Endothelial cell of umbilical vein (primary cell): ENCODE data around the gene TBC1D10A. TPM values are rescaled to one million over a fixed set of nuclear protein-coding genes. Genes with fewer than 3 reads are reported as not detected.

Source experiments
- BruUV-seq: library from RNA; stranded (reverse); fragments of 400-500 nt; replicated peaks from 2 replicates; lab custom pipeline; 2021; lab: Mats Ljungman, UMichigan
- CTCF ChIA-PET: fragments of 300-600, 350-600 bp; sonication (Branson Sonifier 250); formaldehyde crosslinking; loops from one replicate; lab custom pipeline; 2021; ENCODE audit warnings: antibody characterized with exemption, inconsistent platforms; lab: Charles Lee
- POLR2A ChIA-PET: fragments of 300-600, 350-600 bp; sonication (Branson Sonifier 250); formaldehyde crosslinking; loops from one replicate; lab custom pipeline; 2021; ENCODE audit warnings: antibody characterized with exemption, inconsistent platforms; lab: Charles Lee
- DNase-seq: peaks from one replicate; pipeline ENCODE4 v3.0.0-alpha.2; 2011; ENCODE audit warnings: low read depth, low spot score
- FAIRE-seq: peaks from 2 replicates; lab custom pipeline; 2011; peaks lifted over from hg19 to GRCh38; lab: Jason Lieb, UNC
- H2AFZ ChIP-seq: 2 replicates; pipeline ENCODE4 v1.6.0; 2012; ENCODE audit warnings: low read depth, low read length, control low read depth, inconsistent platforms
- H3K27ac ChIP-seq: 2 replicates; pipeline ENCODE4 v1.5.1; 2011; ENCODE audit warnings: low read depth, mild to moderate bottlenecking, control low read depth, low read length, moderate library complexity; ENCODE audit not compliant: insufficient read depth
- H3K27me3 ChIP-seq, 2 experiments: 2 replicates each; pipeline versions ENCODE4 v1.6.0 to v1.6.1; 2011; ENCODE audit warnings: low read length in 2 of 2, mixed read lengths in 1 of 2; ENCODE audit not compliant: control insufficient read depth in 2 of 2, insufficient read depth in 2 of 2
- H3K36me3 ChIP-seq, 2 experiments: 2 replicates in 1 of 2; 3 replicates in 1 of 2; pipeline ENCODE4 v1.5.1; 2011; ENCODE audit warnings: low read length in 2 of 2, mild to moderate bottlenecking in 1 of 2, moderate library complexity in 1 of 2; ENCODE audit not compliant: control insufficient read depth in 2 of 2, insufficient read depth in 2 of 2; ENCODE audit errors: extremely low read depth in 1 of 2
- H3K4me1 ChIP-seq: 3 replicates; pipeline ENCODE4 v1.5.1; 2011; ENCODE audit warnings: mild to moderate bottlenecking, low read length; ENCODE audit not compliant: control insufficient read depth, insufficient read depth; ENCODE audit errors: extremely low read depth
- H3K4me2 ChIP-seq: 2 replicates; pipeline ENCODE4 v1.6.1; 2011; ENCODE audit warnings: low read length, control low read depth, mixed read lengths; ENCODE audit not compliant: insufficient read depth
- H3K4me3 ChIP-seq, 3 experiments: fragments of 200-600 bp in 1 of 3; sonication (generic), shearing (Covaris generic) in 1 of 3; replicated peaks in 1 of 3; 2 replicates each; pipeline ENCODE4 v1.5.1; 2011 to 2016; ENCODE audit warnings: control low read depth in 3 of 3, low read length in 3 of 3, mild to moderate bottlenecking in 2 of 3, inconsistent platforms in 1 of 3, low read depth in 1 of 3, moderate library complexity in 1 of 3; ENCODE audit not compliant: insufficient read depth in 1 of 3
- H3K79me2 ChIP-seq: 2 replicates; pipeline ENCODE4 v1.6.0; 2012; ENCODE audit warnings: low read length, inconsistent platforms; ENCODE audit not compliant: control insufficient read depth, insufficient read depth
- H3K9ac ChIP-seq: replicated peaks from 2 replicates; pipeline ENCODE3; 2011; ENCODE audit warnings: low read length, control low read depth; ENCODE audit not compliant: insufficient read depth; ENCODE audit errors: extremely low read depth
- H3K9me1 ChIP-seq: replicated peaks from 3 replicates; pipeline ENCODE4 v1.6.0; 2011; ENCODE audit warnings: mild to moderate bottlenecking, low read length; ENCODE audit not compliant: control insufficient read depth, insufficient read depth; ENCODE audit errors: extremely low read depth
- H3K9me3 ChIP-seq: replicated peaks from 2 replicates; pipeline ENCODE4 v1.5.1; 2012; ENCODE audit warnings: low read length, inconsistent platforms; ENCODE audit not compliant: control insufficient read depth, insufficient read depth
- H4K20me1 ChIP-seq: replicated peaks from 2 replicates; pipeline ENCODE3; 2011; ENCODE audit warnings: mild to moderate bottlenecking, low read length; ENCODE audit not compliant: control insufficient read depth, insufficient read depth; ENCODE audit errors: extremely low read depth
- CTCF ChIP-seq, 2 donors: IDR thresholded peaks; 1 replicate in 1 of 2; 2 replicates in 1 of 2; pipeline ENCODE4 v1.5.1; 2011; ENCODE audit warnings: low read length in 2 of 2, mild to moderate bottlenecking in 2 of 2, moderate library complexity in 2 of 2, control low read depth in 1 of 2, inconsistent platforms in 1 of 2, low read depth in 1 of 2; ENCODE audit not compliant: insufficient read depth in 1 of 2; ENCODE audit errors: extremely low read depth in 1 of 2
- EZH2 ChIP-seq: IDR thresholded peaks from 2 replicates; pipeline ENCODE4 v1.6.1; 2012; ENCODE audit warnings: borderline replicate concordance, low read depth, mild to moderate bottlenecking, moderate library complexity, low read length, inconsistent platforms; ENCODE audit not compliant: severe bottlenecking
- FOS ChIP-seq: IDR thresholded peaks from 2 replicates; pipeline ENCODE4 v1.6.1; 2011; ENCODE audit warnings: mild to moderate bottlenecking, low read length, moderate library complexity, borderline replicate concordance; ENCODE audit not compliant: insufficient read depth
- GATA2 ChIP-seq: IDR thresholded peaks from 2 replicates; pipeline ENCODE4 v1.7.0; 2011; ENCODE audit warnings: low read depth, mild to moderate bottlenecking, moderate library complexity, mixed read lengths, low read length; ENCODE audit not compliant: insufficient read length, insufficient read depth
- JUN ChIP-seq: IDR thresholded peaks from 2 replicates; pipeline ENCODE4 v1.6.1; 2011; ENCODE audit warnings: borderline replicate concordance, low read depth; ENCODE audit not compliant: insufficient read length, insufficient read depth
- MAX ChIP-seq: IDR thresholded peaks from 2 replicates; pipeline ENCODE4 v1.6.1; 2011; ENCODE audit not compliant: insufficient read depth, insufficient read length
- MYC ChIP-seq: IDR thresholded peaks from one replicate; pipeline ENCODE4 v1.6.1; 2011; ENCODE audit warnings: mild to moderate bottlenecking, low read depth, low read length
- POLR2A ChIP-seq: IDR thresholded peaks from 2 replicates; pipeline ENCODE4 v1.6.1; 2012; ENCODE audit warnings: low read depth, mild to moderate bottlenecking, control low read depth, low read length
- POLR2AphosphoS5 ChIP-seq: IDR thresholded peaks from 2 replicates; pipeline ENCODE4 v1.6.1; 2012; ENCODE audit warnings: low read depth, mild to moderate bottlenecking, control low read depth, low read length, moderate library complexity; ENCODE audit not compliant: insufficient read depth
- dilution Hi-C: fragments of 300-500 bp; cut with MboI; formaldehyde crosslinking; loops from one replicate; pipeline ENCODE4 v1.15.0; 2019; ENCODE audit warnings: low sequenced_read_pairs; ENCODE audit not compliant: extremely low pct_ligation_motif_present
- intact Hi-C: fragments of 100-400 bp; cut with micrococcal nuclease; formaldehyde crosslinking; loops from one replicate; pipeline ENCODE4 v1.10.0; 2022
- polyA plus RNA-seq, 4 experiments: library from polyadenylated mRNA; depleted of rRNA in 3 of 4; stranded (reverse) in 3 of 4; unstranded in 1 of 4; fragments of >200 nt; gene quantifications; 2 replicates each; pipeline versions ENCODE4 v1.2.1 to v1.2.3, GENCODE V29; 2011 to 2012; ENCODE audit warnings: missing spikeins in 1 of 4
- total RNA-seq: library from RNA; stranded (reverse); gene quantifications from 2 replicates; pipeline ENCODE4 v1.2.3, GENCODE V29; 2021

Gene TBC1D10A
- total and polyA plus RNA-seq, 2 donors (not counting 3 experiments of a cell fraction or from before 2014, with no cell fraction given) = 10.0 to 11.9 TPM

- no peak overlapping the region for H3K9ac ChIP-seq
- H3K79me2 ChIP-seq = no peaks in the 10 kb centered on the region
- no peak overlapping the region for H3K4me2 ChIP-seq
- H3K9me1 ChIP-seq = no peaks in the 10 kb centered on the region
- no peak overlapping the region for H2AFZ ChIP-seq
- TF ChIP-seq EZH2 = no peak
- TF ChIP-seq MAX = no peak
- no peak for TF ChIP-seq MYC
- TF ChIP-seq POLR2AphosphoS5 = no peak
- TF ChIP-seq GATA2 = no peak
- no peak for TF ChIP-seq POLR2A
- TF ChIP-seq FOS = no peak
- TF ChIP-seq CTCF (IDR thresholded peaks at IDR 0.05; ENCODE audit: extremely low read depth in 1 of 2, insufficient read depth in 1 of 2, low read depth in 1 of 2, low read length in 2 of 2) = no peak
- no peak for TF ChIP-seq JUN
- H3K27me3 ChIP-seq = no peaks in the 10 kb centered on the region
- peaks cover 0 to 28% of the 10 kb centered on the region in 2 experiments for H3K36me3 ChIP-seq
- H4K20me1 ChIP-seq = no peaks in the 10 kb centered on the region
- intact Hi-C loops = no loop called here
- ChIA-PET CTCF (interaction anchor here (2.2 kb wide), 1 partner anchor 9 kb away, joined by 12 read pairs; no protein-coding TSS in a partner anchor), POLR2A (interaction anchor here (0.6 kb wide), 1 partner anchor 219 kb away, joined by 6 read pairs; no protein-coding TSS in a partner anchor)
- no peaks in the 10 kb centered on the region for H3K9me3 ChIP-seq
- BruUV-seq = no TSS peak
- dilution Hi-C loops = no loop called here
- H3K27ac ChIP-seq = no peak overlapping the region
- DNase-seq (no peak), FAIRE-seq (no peak)
- peaks cover 10% of the 10 kb centered on the region for H3K4me1 ChIP-seq
- H3K4me3 ChIP-seq = no peak overlapping the region
Observed at GRCh38 chr22:30297276-30297990, 29.3 kb downstream of the TBC1D10A start.
